Measurements from ENCODE around the gene ACOT7.
A peak's percentile ranks its signal among the peaks of the same experiment; 100 is the strongest.

Gene ACOT7

GRCh38 chr1:6416295-6416656, 22.7 kb upstream of the ACOT7 start:
- Histone ChIP-seq H3K27me3 (ENCODE audit: control insufficient read depth in 1 of 2, insufficient read depth in 2 of 2, low read length in 2 of 2) (peaks cover 48 to 56% of the 10 kb centered on the region in 2 donors), H3K36me3 (ENCODE audit: control insufficient read depth in 1 of 2, insufficient read depth in 2 of 2, low read length in 2 of 2) (no peaks in the 10 kb centered on the region), H3K9me3 (ENCODE audit: control insufficient read depth in 1 of 2, low read length in 2 of 2) (no peaks in the 10 kb centered on the region), H3K27ac (ENCODE audit: low read depth, low read length) (no peak overlapping the region), H3K9ac (ENCODE audit: low read depth in 1 of 2, low read length in 2 of 2) (no peak overlapping the region), H3K4me3 (ENCODE audit: low read depth in 1 of 2, low read length in 2 of 2) (no peak overlapping the region), H3K4me1 (ENCODE audit: control insufficient read depth in 1 of 2, insufficient read depth in 2 of 2, low read length in 2 of 2) (peaks cover 29 to 37% of the 10 kb centered on the region in 2 donors)

- peaks cover 36 to 43% of the 10 kb centered on the region in 2 donors for H3K27me3 ChIP-seq (ENCODE audit: control insufficient read depth in 1 of 2, insufficient read depth in 2 of 2, low read length in 2 of 2)
- H3K27ac ChIP-seq (ENCODE audit: low read depth, low read length) = no peak overlapping the region
Measured at GRCh38 chr1:6414881-6415626, 21.5 kb upstream of the ACOT7 start.

GRCh38 chr1:6414443-6414844, 20.9 kb upstream of the ACOT7 start:
- H3K4me3 ChIP-seq (ENCODE audit: low read depth in 1 of 2, low read length in 2 of 2) = peak overlapping the region in 1 of 2 donors; percentile 42
- peaks cover 21 to 24% of the 10 kb centered on the region in 2 donors for H3K4me1 ChIP-seq (ENCODE audit: control insufficient read depth in 1 of 2, insufficient read depth in 2 of 2, low read length in 2 of 2)
- peaks cover 35 to 41% of the 10 kb centered on the region in 2 donors for H3K27me3 ChIP-seq (ENCODE audit: control insufficient read depth in 1 of 2, insufficient read depth in 2 of 2, low read length in 2 of 2)
- H3K9me3 ChIP-seq (ENCODE audit: control insufficient read depth in 1 of 2, low read length in 2 of 2) = no peaks in the 10 kb centered on the region
- H3K9ac ChIP-seq (ENCODE audit: low read depth in 1 of 2, low read length in 2 of 2) = no peak overlapping the region
- no peak overlapping the region for H3K27ac ChIP-seq (ENCODE audit: low read depth, low read length)
- H3K36me3 ChIP-seq (ENCODE audit: control insufficient read depth in 1 of 2, insufficient read depth in 2 of 2, low read length in 2 of 2) = no peaks in the 10 kb centered on the region

More at GRCh38 chr1:6414881-6415626, 21.5 kb upstream of the ACOT7 start:
- no peak overlapping the region for H3K9ac ChIP-seq (ENCODE audit: low read depth in 1 of 2, low read length in 2 of 2)
- H3K4me3 ChIP-seq (ENCODE audit: low read depth in 1 of 2, low read length in 2 of 2) = peak overlapping the region in 1 of 2 donors; percentile 42
- no peaks in the 10 kb centered on the region for H3K9me3 ChIP-seq (ENCODE audit: control insufficient read depth in 1 of 2, low read length in 2 of 2)
- no peaks in the 10 kb centered on the region for H3K36me3 ChIP-seq (ENCODE audit: control insufficient read depth in 1 of 2, insufficient read depth in 2 of 2, low read length in 2 of 2)
- peaks cover 23 to 26% of the 10 kb centered on the region in 2 donors for H3K4me1 ChIP-seq (ENCODE audit: control insufficient read depth in 1 of 2, insufficient read depth in 2 of 2, low read length in 2 of 2)

DNA sequence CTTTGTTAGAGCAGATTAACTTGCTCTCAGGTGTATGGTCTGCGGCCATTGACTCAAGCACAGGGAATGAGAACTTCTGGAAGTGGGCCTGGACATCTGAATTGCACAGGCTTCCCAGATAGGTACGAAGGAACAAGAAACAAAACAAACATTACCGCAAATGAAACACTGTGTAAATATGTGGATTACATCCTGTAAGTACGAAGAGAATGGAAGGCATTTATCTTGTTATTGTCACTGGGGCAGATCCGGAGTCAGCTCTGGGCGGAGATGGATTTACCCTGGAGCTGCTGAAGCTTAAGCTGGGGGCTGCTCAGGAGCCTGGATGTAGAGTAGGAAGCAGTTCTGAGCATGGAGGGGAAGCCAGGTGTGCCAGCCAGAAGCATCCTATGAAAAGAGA, 19.3 kb upstream of the ACOT7 start:
- no peak overlapping the region for H3K9ac ChIP-seq (ENCODE audit: low read depth in 1 of 2, low read length in 2 of 2)
- H3K27ac ChIP-seq (ENCODE audit: low read depth, low read length) = no peak overlapping the region
- no peaks in the 10 kb centered on the region for H3K9me3 ChIP-seq (ENCODE audit: control insufficient read depth in 1 of 2, low read length in 2 of 2)
- H3K36me3 ChIP-seq (ENCODE audit: control insufficient read depth in 1 of 2, insufficient read depth in 2 of 2, low read length in 2 of 2) = no peaks in the 10 kb centered on the region
- H3K4me1 ChIP-seq (ENCODE audit: control insufficient read depth in 1 of 2, insufficient read depth in 2 of 2, low read length in 2 of 2) = peaks cover 15 to 16% of the 10 kb centered on the region in 2 donors
- peaks cover 24 to 30% of the 10 kb centered on the region in 2 donors for H3K27me3 ChIP-seq (ENCODE audit: control insufficient read depth in 1 of 2, insufficient read depth in 2 of 2, low read length in 2 of 2)
- no peak overlapping the region for H3K4me3 ChIP-seq (ENCODE audit: low read depth in 1 of 2, low read length in 2 of 2)

DNA sequence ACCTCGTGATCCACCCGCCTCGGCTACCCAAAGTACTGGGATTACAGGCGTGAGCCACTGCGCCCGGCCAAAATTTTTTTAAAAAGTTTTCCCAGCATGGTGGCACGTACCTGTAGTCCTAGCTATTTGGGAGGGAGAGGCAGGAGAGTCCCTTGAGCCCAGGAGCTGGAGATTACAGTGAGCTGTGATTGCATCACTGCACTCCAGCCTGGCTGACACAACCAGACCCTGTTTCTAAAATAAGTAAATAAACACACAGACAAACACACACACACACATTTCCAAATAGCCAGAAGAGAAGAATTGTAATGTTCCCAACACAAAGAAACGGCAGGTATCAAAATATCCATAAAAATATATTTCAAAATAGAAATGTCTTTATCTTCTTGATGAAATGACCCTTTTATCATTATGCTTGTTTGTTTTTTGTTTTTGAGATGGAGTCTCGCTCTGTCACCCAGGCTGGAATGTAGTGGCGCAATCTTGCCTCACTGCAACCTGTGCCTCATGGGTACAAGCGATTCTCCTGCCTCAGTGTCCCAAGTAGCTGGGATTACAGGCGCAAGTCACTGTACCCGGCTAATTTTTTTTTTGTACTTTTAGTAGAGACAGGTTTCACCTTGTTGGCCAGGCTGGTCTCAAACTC, 16.8 kb upstream of the ACOT7 start:
- H3K27me3 ChIP-seq (ENCODE audit: control insufficient read depth in 1 of 2, insufficient read depth in 2 of 2, low read length in 2 of 2) = peaks cover 10 to 11% of the 10 kb centered on the region in 2 donors
- H3K9me3 ChIP-seq (ENCODE audit: control insufficient read depth in 1 of 2, low read length in 2 of 2) = no peaks in the 10 kb centered on the region
- no peaks in the 10 kb centered on the region for H3K36me3 ChIP-seq (ENCODE audit: control insufficient read depth in 1 of 2, insufficient read depth in 2 of 2, low read length in 2 of 2)
- H3K4me3 ChIP-seq (ENCODE audit: low read depth in 1 of 2, low read length in 2 of 2) = no peak overlapping the region
- no peak overlapping the region for H3K27ac ChIP-seq (ENCODE audit: low read depth, low read length)
- no peak overlapping the region for H3K9ac ChIP-seq (ENCODE audit: low read depth in 1 of 2, low read length in 2 of 2)
- peaks cover 12 to 13% of the 10 kb centered on the region in 2 donors for H3K4me1 ChIP-seq (ENCODE audit: control insufficient read depth in 1 of 2, insufficient read depth in 2 of 2, low read length in 2 of 2)

GRCh38 chr1:6409733-6410132, 16.2 kb upstream of the ACOT7 start:
- Histone ChIP-seq H3K27ac (ENCODE audit: low read depth, low read length) (no peak overlapping the region), H3K27me3 (ENCODE audit: control insufficient read depth in 1 of 2, insufficient read depth in 2 of 2, low read length in 2 of 2) (peaks cover 6 to 8% of the 10 kb centered on the region in 2 donors), H3K4me1 (ENCODE audit: control insufficient read depth in 1 of 2, insufficient read depth in 2 of 2, low read length in 2 of 2) (peaks cover 6 to 7% of the 10 kb centered on the region in 2 donors), H3K9me3 (ENCODE audit: control insufficient read depth in 1 of 2, low read length in 2 of 2) (no peaks in the 10 kb centered on the region), H3K4me3 (ENCODE audit: low read depth in 1 of 2, low read length in 2 of 2) (no peak overlapping the region), H3K9ac (ENCODE audit: low read depth in 1 of 2, low read length in 2 of 2) (no peak overlapping the region), H3K36me3 (ENCODE audit: control insufficient read depth in 1 of 2, insufficient read depth in 2 of 2, low read length in 2 of 2) (no peaks in the 10 kb centered on the region)

GRCh38 chr1:6409053-6409452, 15.5 kb upstream of the ACOT7 start:
- H3K9ac ChIP-seq (ENCODE audit: low read depth in 1 of 2, low read length in 2 of 2) = no peak overlapping the region
- no peak overlapping the region for H3K27ac ChIP-seq (ENCODE audit: low read depth, low read length)
- peaks cover 0 to under 1% of the 10 kb centered on the region in 2 donors for H3K4me1 ChIP-seq (ENCODE audit: control insufficient read depth in 1 of 2, insufficient read depth in 2 of 2, low read length in 2 of 2)
- peaks cover 0 to 3% of the 10 kb centered on the region in 2 donors for H3K27me3 ChIP-seq (ENCODE audit: control insufficient read depth in 1 of 2, insufficient read depth in 2 of 2, low read length in 2 of 2)
- no peaks in the 10 kb centered on the region for H3K36me3 ChIP-seq (ENCODE audit: control insufficient read depth in 1 of 2, insufficient read depth in 2 of 2, low read length in 2 of 2)
- H3K9me3 ChIP-seq (ENCODE audit: control insufficient read depth in 1 of 2, low read length in 2 of 2) = no peaks in the 10 kb centered on the region
- no peak overlapping the region for H3K4me3 ChIP-seq (ENCODE audit: low read depth in 1 of 2, low read length in 2 of 2)

DNA sequence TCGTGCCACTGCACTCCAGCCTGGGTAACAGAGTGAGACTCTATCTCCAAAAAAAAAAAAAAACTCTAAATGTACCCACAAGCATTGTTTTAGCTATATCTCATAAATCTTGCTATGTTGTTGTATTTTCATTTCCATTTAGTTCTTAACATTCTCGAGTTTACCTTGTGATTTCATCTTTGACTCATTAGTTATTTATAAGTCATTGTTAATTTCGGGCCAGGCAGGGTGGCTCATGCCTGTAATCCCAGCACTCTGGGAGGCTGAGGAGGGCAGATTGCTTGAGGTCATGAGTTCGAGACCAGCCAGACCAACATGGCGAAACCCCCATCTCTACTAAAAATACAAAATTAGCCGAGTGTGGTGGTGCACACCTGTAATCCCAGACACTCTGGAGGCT, 14.5 kb upstream of the ACOT7 start:
- Histone ChIP-seq H3K27ac (ENCODE audit: low read depth, low read length) (no peak overlapping the region), H3K9me3 (ENCODE audit: control insufficient read depth in 1 of 2, low read length in 2 of 2) (no peaks in the 10 kb centered on the region), H3K4me1 (ENCODE audit: control insufficient read depth in 1 of 2, insufficient read depth in 2 of 2, low read length in 2 of 2) (no peaks in the 10 kb centered on the region), H3K9ac (ENCODE audit: low read depth in 1 of 2, low read length in 2 of 2) (no peak overlapping the region), H3K27me3 (ENCODE audit: control insufficient read depth in 1 of 2, insufficient read depth in 2 of 2, low read length in 2 of 2) (peaks cover 0 to under 1% of the 10 kb centered on the region in 2 donors), H3K36me3 (ENCODE audit: control insufficient read depth in 1 of 2, insufficient read depth in 2 of 2, low read length in 2 of 2) (no peaks in the 10 kb centered on the region), H3K4me3 (ENCODE audit: low read depth in 1 of 2, low read length in 2 of 2) (no peak overlapping the region)

GRCh38 chr1:6401673-6402072, 8.1 kb upstream of the ACOT7 start:
- H3K9ac ChIP-seq (ENCODE audit: low read depth in 1 of 2, low read length in 2 of 2) = no peak overlapping the region
- no peak overlapping the region for H3K27ac ChIP-seq (ENCODE audit: low read depth, low read length)
- no peak overlapping the region for H3K4me3 ChIP-seq (ENCODE audit: low read depth in 1 of 2, low read length in 2 of 2)
- no peaks in the 10 kb centered on the region for H3K36me3 ChIP-seq (ENCODE audit: control insufficient read depth in 1 of 2, insufficient read depth in 2 of 2, low read length in 2 of 2)
- H3K27me3 ChIP-seq (ENCODE audit: control insufficient read depth in 1 of 2, insufficient read depth in 2 of 2, low read length in 2 of 2) = no peaks in the 10 kb centered on the region
- no peaks in the 10 kb centered on the region for H3K4me1 ChIP-seq (ENCODE audit: control insufficient read depth in 1 of 2, insufficient read depth in 2 of 2, low read length in 2 of 2)
- H3K9me3 ChIP-seq (ENCODE audit: control insufficient read depth in 1 of 2, low read length in 2 of 2) = no peaks in the 10 kb centered on the region

DNA sequence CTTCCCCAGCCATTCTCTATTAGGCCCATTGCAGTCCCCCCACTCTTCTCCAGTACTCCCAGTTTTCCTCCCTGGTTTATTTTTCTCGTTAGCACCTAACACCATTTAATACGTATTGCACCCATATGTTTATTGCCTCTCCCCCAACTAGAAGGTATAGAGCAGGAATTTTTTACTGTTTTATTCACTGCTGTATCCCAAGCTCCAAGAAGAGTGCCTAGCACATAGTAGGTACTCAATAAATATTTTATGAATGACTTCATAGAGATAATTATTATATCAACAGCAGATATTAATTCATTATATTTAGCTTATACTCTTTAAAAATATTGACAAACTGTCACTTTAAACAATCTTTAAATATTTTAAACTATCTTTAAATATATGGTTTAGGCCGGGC, 5.7 kb upstream of the ACOT7 start:
- no peaks in the 10 kb centered on the region for H3K36me3 ChIP-seq (ENCODE audit: control insufficient read depth in 1 of 2, insufficient read depth in 2 of 2, low read length in 2 of 2)
- H3K9ac ChIP-seq (ENCODE audit: low read depth in 1 of 2, low read length in 2 of 2) = no peak overlapping the region
- no peaks in the 10 kb centered on the region for H3K27me3 ChIP-seq (ENCODE audit: control insufficient read depth in 1 of 2, insufficient read depth in 2 of 2, low read length in 2 of 2)
- no peaks in the 10 kb centered on the region for H3K9me3 ChIP-seq (ENCODE audit: control insufficient read depth in 1 of 2, low read length in 2 of 2)
- no peak overlapping the region for H3K27ac ChIP-seq (ENCODE audit: low read depth, low read length)
- peaks cover under 1 to 1% of the 10 kb centered on the region in 2 donors for H3K4me1 ChIP-seq (ENCODE audit: control insufficient read depth in 1 of 2, insufficient read depth in 2 of 2, low read length in 2 of 2)
- H3K4me3 ChIP-seq (ENCODE audit: low read depth in 1 of 2, low read length in 2 of 2) = no peak overlapping the region

All from duodenal mucosa (tissue), 2 donors.